Endothelial cell of umbilical vein (primary cell): ENCODE results near the gene ASIC5.

ENCODE experiments used
- CTCF ChIP-seq, 2 donors: IDR thresholded peaks; 1 replicate in 1 of 2; 2 replicates in 1 of 2; pipeline ENCODE4 v1.5.1; 2011; ENCODE audit warnings: low read length in 2 of 2, mild to moderate bottlenecking in 2 of 2, moderate library complexity in 2 of 2, control low read depth in 1 of 2, inconsistent platforms in 1 of 2, low read depth in 1 of 2; ENCODE audit not compliant: insufficient read depth in 1 of 2; ENCODE audit errors: extremely low read depth in 1 of 2
- MAX ChIP-seq: IDR thresholded peaks from 2 replicates; pipeline ENCODE4 v1.6.1; 2011; ENCODE audit not compliant: insufficient read depth, insufficient read length
- POLR2A ChIP-seq: IDR thresholded peaks from 2 replicates; pipeline ENCODE4 v1.6.1; 2012; ENCODE audit warnings: low read depth, mild to moderate bottlenecking, control low read depth, low read length

- no peak for TF ChIP-seq POLR2A
- no peak for TF ChIP-seq MAX
- TF ChIP-seq CTCF (IDR thresholded peaks at IDR 0.05; ENCODE audit: extremely low read depth in 1 of 2, insufficient read depth in 1 of 2, low read depth in 1 of 2, low read length in 2 of 2) = no peak
Observed at GRCh38 chr4:155785828-155786227, 80.2 kb downstream of the ASIC5 start.
